ENCODE data around the gene DBN1. TPM values are rescaled to one million over a fixed set of nuclear protein-coding genes. Genes with fewer than 3 reads are reported as not detected.
"Not testable (repeated sequence)": the region's sequence is repeated elsewhere in the genome, so short reads cannot be mapped to it uniquely, and the experiment has no call there.

DBN1 gene
- total RNA-seq, 1 experiment from 2014 or later, result 286 TPM

GRCh38 chr5:177487144-177487543 is 13.7 kb upstream of the DBN1 start:
- intact Hi-C loops (cut with micrococcal nuclease; ENCODE audit: unreplicated experiment), result no loop called here
- CTCF ChIA-PET, result no interaction called here

GRCh38 chr5:177486256-177486655 is 12.8 kb upstream of the DBN1 start:
- no peaks in the 10 kb centered on the region for H3K27me3 ChIP-seq (replicated peaks; ENCODE audit: insufficient read depth, low read depth, low read length, poor library complexity)
- intact Hi-C loops (cut with micrococcal nuclease; ENCODE audit: unreplicated experiment), result no loop called here
- peaks cover 18% of the 10 kb centered on the region for H3K4me1 ChIP-seq (ENCODE audit: insufficient read depth, low read length, poor library complexity, severe bottlenecking)
- TF ChIP-seq EZH2 (IDR thresholded peaks at IDR 0.05; ENCODE audit: borderline replicate concordance, low read depth, low read length, poor library complexity, severe bottlenecking), result no peak
- TF ChIP-seq CTCF (conservative IDR thresholded peaks at IDR 0.05; ENCODE audit: low read depth, low read length), result no peak
- H3K4me3 ChIP-seq (ENCODE audit: low read depth, low read length, poor library complexity, severe bottlenecking), result no peak overlapping the region
- BruUV-seq (replicated peaks), result no TSS peak
- no peak overlapping the region for H3K27ac ChIP-seq (ENCODE audit: low read depth, low read length, poor library complexity, severe bottlenecking)
- no peaks in the 10 kb centered on the region for H3K9me3 ChIP-seq (ENCODE audit: low read depth, low read length, poor library complexity, severe bottlenecking)
- CTCF ChIA-PET, result no interaction called here
- DNase-seq (ENCODE audit: low spot score), result no peak
- POLR2A ChIA-PET (ENCODE audit: low non-redundant PET), result no interaction called here
- H3K36me3 ChIP-seq (ENCODE audit: insufficient read depth, low read length, poor library complexity, severe bottlenecking), result peaks cover 20% of the 10 kb centered on the region

More at GRCh38 chr5:177487144-177487543, 13.7 kb upstream of the DBN1 start:
- Histone ChIP-seq H3K27me3 (replicated peaks; ENCODE audit: insufficient read depth, low read depth, low read length, poor library complexity) (no peaks in the 10 kb centered on the region), H3K4me1 (ENCODE audit: insufficient read depth, low read length, poor library complexity, severe bottlenecking) (peaks cover 21% of the 10 kb centered on the region), H3K27ac (ENCODE audit: low read depth, low read length, poor library complexity, severe bottlenecking) (no peak overlapping the region), H3K9me3 (ENCODE audit: low read depth, low read length, poor library complexity, severe bottlenecking) (no peaks in the 10 kb centered on the region), H3K4me3 (ENCODE audit: low read depth, low read length, poor library complexity, severe bottlenecking) (no peak overlapping the region), H3K36me3 (ENCODE audit: insufficient read depth, low read length, poor library complexity, severe bottlenecking) (peaks cover 20% of the 10 kb centered on the region)
- POLR2A ChIA-PET (ENCODE audit: low non-redundant PET), result no interaction called here
- no peak for DNase-seq (ENCODE audit: low spot score)
- no TSS peak for BruUV-seq (replicated peaks)
- TF ChIP-seq CTCF (conservative IDR thresholded peaks at IDR 0.05; ENCODE audit: low read depth, low read length) (no peak), EZH2 (IDR thresholded peaks at IDR 0.05; ENCODE audit: borderline replicate concordance, low read depth, low read length, poor library complexity, severe bottlenecking) (no peak)

- POLR2A ChIA-PET (ENCODE audit: low non-redundant PET); H3K9me3 ChIP-seq (ENCODE audit: low read depth, low read length, poor library complexity, severe bottlenecking); BruUV-seq (replicated peaks); CTCF ChIA-PET; H3K27ac ChIP-seq (ENCODE audit: low read depth, low read length, poor library complexity, severe bottlenecking); DNase-seq (ENCODE audit: low spot score); H3K4me3 ChIP-seq (ENCODE audit: low read depth, low read length, poor library complexity, severe bottlenecking); intact Hi-C loops (cut with micrococcal nuclease; ENCODE audit: unreplicated experiment); H3K27me3 ChIP-seq (replicated peaks; ENCODE audit: insufficient read depth, low read depth, low read length, poor library complexity): not testable (repeated sequence)
- H3K4me1 ChIP-seq (ENCODE audit: insufficient read depth, low read length, poor library complexity, severe bottlenecking), result peaks cover 13% of the 10 kb centered on the region
- H3K36me3 ChIP-seq (ENCODE audit: insufficient read depth, low read length, poor library complexity, severe bottlenecking), result peaks cover 20% of the 10 kb centered on the region
Observed at GRCh38 chr5:177485753-177486152, 12.3 kb upstream of the DBN1 start.

- Histone ChIP-seq H3K36me3 (ENCODE audit: insufficient read depth, low read length, poor library complexity, severe bottlenecking) (peaks cover 20% of the 10 kb centered on the region), H3K4me3 (ENCODE audit: low read depth, low read length, poor library complexity, severe bottlenecking) (no peak overlapping the region), H3K27me3 (replicated peaks; ENCODE audit: insufficient read depth, low read depth, low read length, poor library complexity) (no peaks in the 10 kb centered on the region), H3K9me3 (ENCODE audit: low read depth, low read length, poor library complexity, severe bottlenecking) (no peaks in the 10 kb centered on the region), H3K27ac (ENCODE audit: low read depth, low read length, poor library complexity, severe bottlenecking) (no peak overlapping the region), H3K4me1 (ENCODE audit: insufficient read depth, low read length, poor library complexity, severe bottlenecking) (peaks cover 5% of the 10 kb centered on the region)
- CTCF ChIA-PET, result no interaction called here
- POLR2A ChIA-PET (ENCODE audit: low non-redundant PET), result no interaction called here
- TF ChIP-seq EZH2 (IDR thresholded peaks at IDR 0.05; ENCODE audit: borderline replicate concordance, low read depth, low read length, poor library complexity, severe bottlenecking) (no peak), CTCF (conservative IDR thresholded peaks at IDR 0.05; ENCODE audit: low read depth, low read length) (no peak)
- intact Hi-C loops (cut with micrococcal nuclease; ENCODE audit: unreplicated experiment), result no loop called here
- DNase-seq (ENCODE audit: low spot score), result no peak
- no TSS peak for BruUV-seq (replicated peaks)
Observed at GRCh38 chr5:177484902-177485549, 11.6 kb upstream of the DBN1 start.

Data from A673 (cell line).